HG02884 (cell line): ENCODE measurements around the gene ITGB5.

Experiments used
- ATAC-seq: cut with Tn5 transposase; IDR thresholded peaks from one replicate; pipeline ENCODE4 v1.9.1; 2021; ENCODE audit warnings: mild to moderate bottlenecking, moderate library complexity; ENCODE audit not compliant: unreplicated experiment

Gene ITGB5

GRCh38 chr3:124895756-124896155 lies 8.6 kb upstream of the ITGB5 start:
- ATAC-seq, result no peak

GRCh38 chr3:124893526-124893925 lies 6.4 kb upstream of the ITGB5 start:
- no peak for ATAC-seq

- ATAC-seq, result no peak
These were observed 3.5 kb upstream of the ITGB5 start for GRCh38 chr3:124890573-124891190.

- ATAC-seq, result no peak
These were observed 1.6 kb upstream of the ITGB5 start for GRCh38 chr3:124888482-124889441.

GRCh38 chr3:124887932-124888298 lies 750 bp upstream of the ITGB5 start:
- no peak for ATAC-seq

GRCh38 chr3:124886168-124887056 lies 753 bp downstream of the ITGB5 start:
- peak; percentile 40 for ATAC-seq

GRCh38 chr3:124885466-124886167 lies 1.5 kb downstream of the ITGB5 start:
- ATAC-seq, result no peak

- ATAC-seq, result no peak
These were observed 2.6 kb downstream of the ITGB5 start for GRCh38 chr3:124884474-124885101.

GRCh38 chr3:124883766-124884473 lies 3.2 kb downstream of the ITGB5 start:
- ATAC-seq, result no peak

GRCh38 chr3:124882816-124883747 lies 4.1 kb downstream of the ITGB5 start:
- no peak for ATAC-seq

GRCh38 chr3:124881976-124882697 lies 5.0 kb downstream of the ITGB5 start:
- ATAC-seq, result no peak

- no peak for ATAC-seq
These were observed 7.9 kb downstream of the ITGB5 start for GRCh38 chr3:124879337-124879680.

GRCh38 chr3:124878561-124879336 lies 8.4 kb downstream of the ITGB5 start:
- no peak for ATAC-seq

GRCh38 chr3:124877674-124878073 lies 9.5 kb downstream of the ITGB5 start:
- no peak for ATAC-seq

GRCh38 chr3:124876401-124876878 lies 10.7 kb downstream of the ITGB5 start:
- ATAC-seq, result no peak

- no peak for ATAC-seq
These were observed 13.9 kb downstream of the ITGB5 start for GRCh38 chr3:124873226-124873625.

- no peak for ATAC-seq
These were observed 19.7 kb downstream of the ITGB5 start for GRCh38 chr3:124867511-124867910.
